HT1080 (cell line): ENCODE measurements around the gene GTPBP2. TPM values are rescaled to one million over a fixed set of nuclear protein-coding genes. Genes with fewer than 3 reads are reported as not detected.
"Not testable (repeated sequence)": the region's sequence is repeated elsewhere in the genome, so short reads cannot be mapped to it uniquely, and the experiment has no call there.

ENCODE experiments used
- DNase-seq: peaks from one replicate; pipeline ENCODE4 v3.0.0-alpha.2; 2015; ENCODE audit warnings: low read depth
- total RNA-seq: library from RNA; depleted of rRNA; stranded (reverse); fragments of >200 nt; shearing (Covaris generic); gene quantifications from 2 replicates; pipeline ENCODE4 v1.2.3, GENCODE V29; 2014

GTPBP2 gene
- total RNA-seq, 1 experiment from 2014 or later = 32.5 TPM

GRCh38 chr6:43624786-43625288 lies 4.2 kb downstream of the GTPBP2 start:
- no peak for DNase-seq

GRCh38 chr6:43623880-43624785 lies 4.9 kb downstream of the GTPBP2 start:
- DNase-seq = no peak

- no peak for DNase-seq
Measured at GRCh38 chr6:43622541-43622940, 6.5 kb downstream of the GTPBP2 start.

GRCh38 chr6:43621836-43622180 lies 7.3 kb downstream of the GTPBP2 start:
- DNase-seq = no peak

- DNase-seq = no peak
Measured at GRCh38 chr6:43621078-43621835, 7.8 kb downstream of the GTPBP2 start.

- DNase-seq = no peak
Measured at GRCh38 chr6:43616725-43617472, 12.2 kb downstream of the GTPBP2 start.

GRCh38 chr6:43614396-43614730 lies 14.7 kb downstream of the GTPBP2 start:
- no peak for DNase-seq

GRCh38 chr6:43613721-43614395 lies 15.2 kb downstream of the GTPBP2 start:
- DNase-seq = no peak

GRCh38 chr6:43610431-43610830 lies 18.6 kb downstream of the GTPBP2 start:
- DNase-seq = no peak

- DNase-seq = no peak
Measured at GRCh38 chr6:43609402-43609801, 19.7 kb downstream of the GTPBP2 start.

- no peak for DNase-seq
Measured at GRCh38 chr6:43608807-43609206, 20.3 kb downstream of the GTPBP2 start.

- DNase-seq = peak; percentile 66
Measured at GRCh38 chr6:43608310-43608763, 20.7 kb downstream of the GTPBP2 start.

GRCh38 chr6:43606019-43606418 lies 23.0 kb downstream of the GTPBP2 start:
- DNase-seq = no peak

GRCh38 chr6:43604174-43604573 lies 24.9 kb downstream of the GTPBP2 start:
- DNase-seq = peak; percentile 61

GRCh38 chr6:43600595-43600994 lies 28.5 kb downstream of the GTPBP2 start:
- DNase-seq = no peak

GRCh38 chr6:43593938-43594337 lies 35.1 kb downstream of the GTPBP2 start:
- no peak for DNase-seq

- not testable (repeated sequence) for DNase-seq
Measured at GRCh38 chr6:43589564-43589963, 39.5 kb downstream of the GTPBP2 start.

GRCh38 chr6:43588194-43588593 lies 40.9 kb downstream of the GTPBP2 start:
- DNase-seq = no peak

- no peak for DNase-seq
Measured at GRCh38 chr6:43584892-43585570, 44.0 kb downstream of the GTPBP2 start.

- DNase-seq = no peak
Measured at GRCh38 chr6:43582911-43583310, 46.2 kb downstream of the GTPBP2 start.
